Astrocyte (in vitro differentiated cells and primary cell): ENCODE results near the gene DCLRE1A. TPM values are rescaled to one million over a fixed set of nuclear protein-coding genes. Genes with fewer than 3 reads are reported as not detected.

Experiments used
- DNase-seq: peaks from one replicate; pipeline ENCODE4 v3.0.0-alpha.2; 2010; ENCODE audit warnings: low read depth
- FAIRE-seq: peaks from 2 replicates; lab custom pipeline; 2011; peaks lifted over from hg19 to GRCh38; lab: Jason Lieb, UNC
- H2AFZ ChIP-seq: 2 replicates; pipeline ENCODE4 v1.6.0; 2012; ENCODE audit warnings: low read depth, low read length, inconsistent platforms
- H3K27ac ChIP-seq: 2 replicates; pipeline ENCODE4 v1.5.1; 2011; ENCODE audit warnings: low read depth, low read length, inconsistent platforms
- H3K27me3 ChIP-seq: 2 replicates; pipeline ENCODE4 v1.6.0; 2011; ENCODE audit warnings: low read length, inconsistent platforms; ENCODE audit not compliant: insufficient read depth
- H3K36me3 ChIP-seq: 2 replicates; pipeline ENCODE4 v1.5.1; 2011; ENCODE audit warnings: low read length, inconsistent platforms; ENCODE audit not compliant: insufficient read depth
- H3K4me1 ChIP-seq: 2 replicates; pipeline ENCODE4 v1.5.1; 2011; ENCODE audit warnings: low read length, inconsistent platforms; ENCODE audit not compliant: insufficient read depth
- H3K4me2 ChIP-seq: 2 replicates; pipeline ENCODE4 v1.6.0; 2012; ENCODE audit warnings: low read length, inconsistent platforms
- H3K4me3 ChIP-seq: 2 replicates; pipeline ENCODE4 v1.5.1; 2011; ENCODE audit warnings: low read depth, mild to moderate bottlenecking, low read length, inconsistent platforms; ENCODE audit not compliant: insufficient read depth
- H3K79me2 ChIP-seq: 2 replicates; pipeline ENCODE4 v1.6.0; 2012; ENCODE audit warnings: mild to moderate bottlenecking, low read length, inconsistent platforms; ENCODE audit not compliant: insufficient read depth
- H3K9ac ChIP-seq: 2 replicates; pipeline ENCODE4 v1.6.0; 2012; ENCODE audit warnings: mild to moderate bottlenecking, low read length, inconsistent platforms
- H3K9me3 ChIP-seq: 2 replicates; pipeline ENCODE4 v1.5.1; 2012; ENCODE audit warnings: low read depth, mild to moderate bottlenecking, low read length, inconsistent platforms; ENCODE audit not compliant: insufficient read depth
- H4K20me1 ChIP-seq: 2 replicates; pipeline ENCODE4 v1.6.0; 2012; ENCODE audit warnings: low read length, inconsistent platforms; ENCODE audit not compliant: insufficient read depth
- H3K27ac Mint-ChIP-seq: one replicate; pipeline ENCODE4 v1.8.0; 2021; ENCODE audit warnings: mild to moderate bottlenecking, mixed read lengths; ENCODE audit not compliant: unreplicated experiment
- H3K27me3 Mint-ChIP-seq: one replicate; pipeline ENCODE4 v1.8.0; 2021; ENCODE audit warnings: low read depth, mixed read lengths; ENCODE audit not compliant: unreplicated experiment
- H3K36me3 Mint-ChIP-seq: one replicate; pipeline ENCODE4 v1.8.0; 2021; ENCODE audit warnings: low read depth, mixed read lengths; ENCODE audit not compliant: unreplicated experiment
- H3K4me1 Mint-ChIP-seq: one replicate; pipeline ENCODE4 v1.8.0; 2021; ENCODE audit warnings: low read depth, mixed read lengths; ENCODE audit not compliant: unreplicated experiment
- H3K4me3 Mint-ChIP-seq: one replicate; pipeline ENCODE4 v1.8.0; 2021; ENCODE audit warnings: mild to moderate bottlenecking, moderate library complexity, mixed read lengths; ENCODE audit not compliant: unreplicated experiment
- H3K9me3 Mint-ChIP-seq: one replicate; pipeline ENCODE4 v1.8.0; 2021; ENCODE audit warnings: mild to moderate bottlenecking, mixed read lengths; ENCODE audit not compliant: unreplicated experiment
- EZH2 ChIP-seq: IDR thresholded peaks from 2 replicates; pipeline ENCODE4 v1.6.1; 2012; ENCODE audit warnings: mild to moderate bottlenecking, low read length, inconsistent platforms; ENCODE audit not compliant: insufficient read depth
- total RNA-seq: library from RNA; stranded (reverse); gene quantifications from 2 replicates; pipeline ENCODE4 v1.2.1, GENCODE V29; 2021
- TF ChIP-seq, protein P1 (sequence below): IDR thresholded peaks from 2 replicates; pipeline ENCODE4 v1.5.1; 2011; ENCODE audit warnings: low read depth, mild to moderate bottlenecking, inconsistent platforms, low read length, moderate library complexity; ENCODE audit not compliant: insufficient read depth

The DCLRE1A gene
- total RNA-seq, 1 donor from 2014 or later, result 3.8 TPM

GRCh38 chr10:113879691-113880090, 25.8 kb upstream of the DCLRE1A start:
- H4K20me1 ChIP-seq, result peaks cover 9% of the 10 kb centered on the region
- H3K4me1 ChIP-seq, result peaks cover 6% of the 10 kb centered on the region
- no peaks in the 10 kb centered on the region for H3K79me2 ChIP-seq
- H3K27ac Mint-ChIP-seq, result no peak overlapping the region
- H3K4me2 ChIP-seq, result no peak overlapping the region
- no peaks in the 10 kb centered on the region for H3K27me3 ChIP-seq
- TF ChIP-seq, protein P1, sequence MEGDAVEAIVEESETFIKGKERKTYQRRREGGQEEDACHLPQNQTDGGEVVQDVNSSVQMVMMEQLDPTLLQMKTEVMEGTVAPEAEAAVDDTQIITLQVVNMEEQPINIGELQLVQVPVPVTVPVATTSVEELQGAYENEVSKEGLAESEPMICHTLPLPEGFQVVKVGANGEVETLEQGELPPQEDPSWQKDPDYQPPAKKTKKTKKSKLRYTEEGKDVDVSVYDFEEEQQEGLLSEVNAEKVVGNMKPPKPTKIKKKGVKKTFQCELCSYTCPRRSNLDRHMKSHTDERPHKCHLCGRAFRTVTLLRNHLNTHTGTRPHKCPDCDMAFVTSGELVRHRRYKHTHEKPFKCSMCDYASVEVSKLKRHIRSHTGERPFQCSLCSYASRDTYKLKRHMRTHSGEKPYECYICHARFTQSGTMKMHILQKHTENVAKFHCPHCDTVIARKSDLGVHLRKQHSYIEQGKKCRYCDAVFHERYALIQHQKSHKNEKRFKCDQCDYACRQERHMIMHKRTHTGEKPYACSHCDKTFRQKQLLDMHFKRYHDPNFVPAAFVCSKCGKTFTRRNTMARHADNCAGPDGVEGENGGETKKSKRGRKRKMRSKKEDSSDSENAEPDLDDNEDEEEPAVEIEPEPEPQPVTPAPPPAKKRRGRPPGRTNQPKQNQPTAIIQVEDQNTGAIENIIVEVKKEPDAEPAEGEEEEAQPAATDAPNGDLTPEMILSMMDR, result no peak
- TF ChIP-seq EZH2, result no peak
- H3K27ac ChIP-seq, result no peak overlapping the region
- H3K4me1 Mint-ChIP-seq, result peaks cover 3% of the 10 kb centered on the region
- H3K4me3 Mint-ChIP-seq, result no peak overlapping the region
- no peak overlapping the region for H3K9ac ChIP-seq
- H3K36me3 ChIP-seq, result peaks cover 4% of the 10 kb centered on the region
- H3K9me3 ChIP-seq, result no peaks in the 10 kb centered on the region
- no peaks in the 10 kb centered on the region for H3K36me3 Mint-ChIP-seq
- DNase-seq (no peak), FAIRE-seq (no peak)
- H3K4me3 ChIP-seq, result no peak overlapping the region
- no peaks in the 10 kb centered on the region for H3K27me3 Mint-ChIP-seq
- peaks cover 2% of the 10 kb centered on the region for H3K9me3 Mint-ChIP-seq
- no peak overlapping the region for H2AFZ ChIP-seq

- H4K20me1 ChIP-seq, result peaks cover 13% of the 10 kb centered on the region
- peaks cover 3% of the 10 kb centered on the region for H3K4me1 Mint-ChIP-seq
- no peaks in the 10 kb centered on the region for H3K27me3 ChIP-seq
- H3K9me3 Mint-ChIP-seq, result peaks cover 16% of the 10 kb centered on the region
- no peak overlapping the region for H3K9ac ChIP-seq
- DNase-seq (no peak), FAIRE-seq (no peak)
- H3K27ac Mint-ChIP-seq, result no peak overlapping the region
- H3K27ac ChIP-seq, result no peak overlapping the region
- no peak overlapping the region for H3K4me2 ChIP-seq
- H3K36me3 Mint-ChIP-seq, result peaks cover 8% of the 10 kb centered on the region
- H3K4me1 ChIP-seq, result peaks cover 6% of the 10 kb centered on the region
- H3K4me3 ChIP-seq, result no peak overlapping the region
- no peak overlapping the region for H2AFZ ChIP-seq
- TF ChIP-seq EZH2, result no peak
- TF ChIP-seq, protein P1, result no peak
- no peak overlapping the region for H3K4me3 Mint-ChIP-seq
- H3K36me3 ChIP-seq, result no peaks in the 10 kb centered on the region
- H3K79me2 ChIP-seq, result peaks cover 14% of the 10 kb centered on the region
- H3K27me3 Mint-ChIP-seq, result no peaks in the 10 kb centered on the region
- no peaks in the 10 kb centered on the region for H3K9me3 ChIP-seq
These were observed 22.6 kb upstream of the DCLRE1A start for GRCh38 chr10:113876461-113876860.

DNA sequence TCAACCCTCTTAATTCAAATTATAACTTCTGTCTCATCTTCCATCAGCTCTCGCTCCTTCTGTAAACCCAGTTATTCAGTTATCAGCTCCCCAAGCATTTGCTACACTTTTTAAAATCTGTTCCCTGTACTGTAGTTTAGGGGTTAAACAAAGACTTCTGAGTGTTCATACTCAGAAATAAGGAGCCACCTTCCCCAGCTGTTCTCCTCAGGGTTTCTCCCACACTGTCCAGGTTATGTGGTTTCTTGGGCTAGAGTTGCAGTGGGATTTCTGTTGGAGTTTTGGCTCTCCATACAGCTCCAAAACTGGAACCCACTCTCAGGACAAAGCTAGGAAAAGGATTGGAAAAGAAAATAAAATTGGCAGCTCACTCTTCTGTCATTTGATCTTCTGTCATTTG, 21.3 kb upstream of the DCLRE1A start:
- Histone ChIP-seq H3K27ac (no peak overlapping the region), H2AFZ (no peak overlapping the region), H3K4me1 (peaks cover 3% of the 10 kb centered on the region), H3K36me3 (no peaks in the 10 kb centered on the region), H4K20me1 (peaks cover 13% of the 10 kb centered on the region), H3K4me3 (no peak overlapping the region), H3K27me3 (no peaks in the 10 kb centered on the region), H3K9me3 (no peaks in the 10 kb centered on the region), H3K9ac (no peak overlapping the region), H3K79me2 (peaks cover 18% of the 10 kb centered on the region), H3K4me2 (no peak overlapping the region)
- FAIRE-seq (no peak), DNase-seq (no peak)
- Mint-ChIP-seq H3K9me3 (peaks cover 16% of the 10 kb centered on the region), H3K27ac (no peak overlapping the region), H3K4me3 (no peak overlapping the region), H3K4me1 (peaks cover 3% of the 10 kb centered on the region), H3K27me3 (no peaks in the 10 kb centered on the region), H3K36me3 (peaks cover 8% of the 10 kb centered on the region)
- TF ChIP-seq EZH2, result no peak
